ENCODE measurements around the gene WNK4.
A peak's percentile ranks its signal among the peaks of the same experiment; 100 is the strongest.

WNK4 gene

GRCh38 chr17:42773290-42774035 lies 6.9 kb upstream of the WNK4 start, which contains the start of gene VPS25:
Gene VPS25 (plus strand): TSS chr17:42773449. CDS start chr17:42773476, 27 bp downstream.
- peak; percentile 88 for DNase-seq

GRCh38 chr17:42774066-42774745 lies 6.2 kb upstream of the WNK4 start:
- no peak for DNase-seq

GRCh38 chr17:42775534-42776098 lies 4.8 kb upstream of the WNK4 start:
- DNase-seq, result peak; percentile 16

- DNase-seq, result no peak
Measured at GRCh38 chr17:42778570-42778969, 1.8 kb upstream of the WNK4 start.

GRCh38 chr17:42779304-42779935 lies 990 bp upstream of the WNK4 start:
- DNase-seq, result no peak

GRCh38 chr17:42780851-42781638 lies 635 bp downstream of the WNK4 start:
- DNase-seq, result no peak

GRCh38 chr17:42781639-42782165 lies 1.3 kb downstream of the WNK4 start:
- no peak for DNase-seq

- DNase-seq, result no peak
Measured at GRCh38 chr17:42782166-42783061, 2.0 kb downstream of the WNK4 start.

GRCh38 chr17:42783062-42783790 lies 2.8 kb downstream of the WNK4 start:
- DNase-seq, result no peak

GRCh38 chr17:42783791-42784138 lies 3.4 kb downstream of the WNK4 start:
- no peak for DNase-seq

- DNase-seq, result no peak
Measured at GRCh38 chr17:42784409-42784808, 4.0 kb downstream of the WNK4 start.

- no peak for DNase-seq
Measured at GRCh38 chr17:42784811-42785592, 4.6 kb downstream of the WNK4 start.

GRCh38 chr17:42787266-42787665 lies 6.9 kb downstream of the WNK4 start:
- DNase-seq, result no peak

GRCh38 chr17:42791948-42792347 lies 11.5 kb downstream of the WNK4 start:
- no peak for DNase-seq

GRCh38 chr17:42792545-42792944 lies 12.1 kb downstream of the WNK4 start:
- DNase-seq, result no peak

- no peak for DNase-seq
Measured at GRCh38 chr17:42795061-42795460, 14.7 kb downstream of the WNK4 start.

GRCh38 chr17:42795465-42795864 lies 15.1 kb downstream of the WNK4 start:
- no peak for DNase-seq

GRCh38 chr17:42796066-42796758 lies 15.8 kb downstream of the WNK4 start:
- no peak for DNase-seq
